CD4-positive, alpha-beta T cell treated with Interleukin-10 for 1 hour (primary cell): Measurements from ENCODE around the gene SLC2A6.
A peak's percentile ranks its signal among the peaks of the same experiment; 100 is the strongest.

Source experiments
- DNase-seq: peaks from one replicate; pipeline ENCODE4 v3.0.0-alpha.2; 2020

Gene SLC2A6

DNA sequence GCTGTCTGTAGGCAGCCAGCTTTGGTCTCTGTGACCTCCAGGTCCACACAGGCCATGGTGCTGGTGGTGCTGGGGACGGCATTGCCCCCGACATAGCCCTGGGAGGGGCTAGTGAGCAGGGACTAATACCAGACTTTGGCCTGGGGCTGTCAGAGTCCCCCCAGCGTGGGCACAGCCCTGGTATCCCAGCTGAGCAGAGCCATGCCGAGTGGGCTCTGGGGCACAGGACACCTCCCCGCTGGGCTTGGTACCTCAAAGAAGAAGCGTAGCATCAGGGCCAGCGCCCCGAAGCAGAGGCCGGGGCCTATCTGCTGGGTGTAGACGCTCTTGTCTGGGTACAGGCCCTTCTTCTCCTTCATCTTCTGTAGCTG, 36.3 kb upstream of the SLC2A6 start:
- no peak for DNase-seq

DNA sequence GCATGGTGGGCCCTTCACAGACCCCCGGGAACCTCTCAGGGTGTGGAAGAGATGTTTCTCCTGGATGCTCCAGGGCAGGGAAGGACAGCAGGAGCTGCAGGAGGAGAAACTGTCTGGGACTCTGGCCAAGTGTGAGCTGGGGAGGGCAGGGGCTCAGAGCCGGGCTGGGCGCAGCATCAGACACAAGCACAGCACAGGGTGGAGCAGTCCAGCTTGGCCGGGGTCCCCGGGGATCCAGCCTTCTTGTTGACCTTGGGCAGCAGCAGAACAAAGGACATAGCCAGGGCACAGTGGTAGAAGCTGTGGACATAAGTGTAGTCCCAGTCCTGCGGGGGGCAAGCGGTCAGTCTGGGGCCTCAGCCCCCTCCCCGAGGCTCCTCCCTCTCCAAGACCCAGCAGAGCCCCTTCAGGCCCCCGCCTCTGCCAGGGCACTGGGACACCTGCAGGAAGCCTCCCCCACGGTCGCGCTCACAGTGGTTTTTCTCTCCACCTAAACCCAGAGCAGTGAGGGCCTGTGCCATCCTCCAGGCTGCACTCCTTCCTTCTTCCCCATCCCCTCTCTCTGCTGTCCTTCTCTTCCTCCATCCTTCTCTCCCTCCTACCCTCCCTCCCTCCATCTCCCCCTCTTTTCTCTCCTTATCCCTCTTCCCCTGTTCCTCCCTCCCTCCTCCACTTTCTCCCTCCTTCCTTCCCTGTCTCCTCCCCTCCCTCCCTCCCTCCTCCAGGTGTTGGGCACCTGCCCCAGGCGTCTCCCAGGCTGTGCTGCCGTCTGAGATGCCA, 35.8 kb upstream of the SLC2A6 start:
- DNase-seq = no peak

DNA sequence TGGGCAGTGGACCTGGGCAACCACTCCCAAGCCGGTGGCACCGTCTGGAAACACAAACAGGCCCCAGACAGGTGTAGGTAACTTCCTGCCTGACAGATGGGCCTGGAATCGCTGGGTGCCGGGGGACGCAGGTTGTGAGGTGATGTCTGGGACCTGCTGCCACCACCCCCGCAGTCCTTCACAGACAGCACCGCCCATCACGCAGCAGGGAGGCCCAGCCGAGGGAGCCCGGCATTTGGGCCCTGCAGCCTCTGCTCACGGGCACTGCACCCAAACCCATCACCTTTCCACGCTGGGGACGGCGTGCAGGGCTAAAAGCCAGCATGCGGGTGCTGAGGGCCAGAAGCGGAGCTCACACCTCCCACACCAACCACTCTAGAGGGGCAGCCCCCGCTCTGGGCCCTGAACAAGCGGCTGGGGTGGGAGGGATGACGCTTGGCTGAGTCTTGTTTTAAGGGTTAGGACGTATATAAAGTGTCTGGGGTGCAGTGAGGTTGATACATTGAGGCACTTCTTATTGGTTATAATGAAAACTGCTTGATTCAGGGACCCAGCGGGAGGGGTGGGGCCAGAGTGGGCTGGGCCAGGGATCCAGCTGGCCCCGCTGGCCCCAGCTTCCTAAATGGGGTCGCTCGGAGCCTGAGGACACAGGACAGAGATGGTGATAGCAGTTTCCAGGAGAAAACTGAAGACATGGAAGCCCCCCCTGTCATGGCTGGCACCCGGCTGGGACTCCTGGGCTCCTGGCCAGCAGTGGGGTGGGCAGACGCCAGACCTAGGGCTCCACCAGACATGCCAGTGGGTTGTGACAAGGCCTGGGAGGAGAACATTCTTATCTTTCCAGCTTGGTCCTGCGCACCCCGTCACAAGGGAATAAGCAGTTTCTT, 34.6 kb upstream of the SLC2A6 start:
- DNase-seq = no peak

DNA sequence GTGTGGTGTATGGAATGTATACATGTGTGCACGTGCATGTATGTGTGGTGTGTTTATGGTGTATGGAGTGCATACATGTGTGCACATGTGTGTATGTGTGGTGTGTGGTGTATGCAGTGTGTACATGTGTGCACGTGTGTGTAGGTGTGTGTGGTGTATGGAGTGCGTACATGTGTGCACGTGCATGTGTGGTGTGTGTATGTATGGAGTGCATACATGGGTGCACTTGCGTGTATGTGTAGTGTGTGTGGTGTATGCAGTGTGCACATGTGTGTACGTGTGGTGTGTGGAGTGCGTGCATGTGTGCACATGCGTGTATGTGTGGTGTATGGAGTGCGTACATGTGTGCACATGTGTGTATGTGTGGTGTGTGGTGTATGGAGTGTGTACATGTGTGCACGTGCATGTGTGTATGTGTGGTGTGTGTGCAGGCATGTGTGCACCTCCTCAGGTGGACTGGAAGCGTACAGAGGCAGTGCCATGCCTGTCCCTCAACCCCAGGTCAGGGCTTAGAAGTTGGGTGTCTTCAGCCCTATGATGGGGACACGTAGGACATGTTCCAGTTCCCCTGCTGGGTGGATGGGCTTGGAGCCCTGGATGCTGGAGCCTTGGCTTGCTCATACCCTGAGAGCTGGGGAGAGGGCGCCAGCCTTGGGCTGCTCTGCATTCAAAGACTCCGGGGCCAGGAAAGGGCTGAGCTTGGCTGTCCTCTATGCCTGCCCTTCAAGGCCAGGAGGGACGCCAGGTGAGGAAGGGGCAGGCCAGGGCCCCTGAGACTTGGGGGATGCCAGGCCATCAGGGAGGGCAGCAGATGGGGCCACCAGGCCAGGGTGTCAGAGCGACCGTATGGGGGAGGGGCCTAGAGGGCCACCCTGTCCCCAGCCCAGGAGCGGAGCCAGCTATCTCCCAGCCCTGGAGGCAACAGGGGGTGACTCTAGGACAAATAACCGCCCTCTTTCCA, 33.6 kb upstream of the SLC2A6 start:
- DNase-seq = no peak

DNA sequence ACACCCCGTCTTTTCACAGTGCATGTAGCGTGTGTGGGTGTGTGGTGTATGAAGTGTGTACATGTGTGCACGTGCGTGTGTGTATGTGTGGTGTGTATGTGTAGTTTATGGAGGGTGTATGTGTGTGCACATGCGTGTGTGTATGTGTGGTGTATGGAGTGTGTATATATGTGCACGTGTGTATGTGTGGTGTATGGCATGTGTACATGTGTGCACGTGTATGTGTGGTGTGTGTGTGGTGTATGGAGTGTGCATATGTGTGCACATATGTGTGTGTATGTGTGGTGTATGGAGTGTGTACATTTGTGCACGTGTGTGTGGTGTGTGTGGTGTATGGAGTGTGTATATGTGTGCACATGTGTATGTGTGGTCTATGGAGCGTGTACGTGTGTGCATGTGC, 32.7 kb upstream of the SLC2A6 start:
- DNase-seq = no peak

DNA sequence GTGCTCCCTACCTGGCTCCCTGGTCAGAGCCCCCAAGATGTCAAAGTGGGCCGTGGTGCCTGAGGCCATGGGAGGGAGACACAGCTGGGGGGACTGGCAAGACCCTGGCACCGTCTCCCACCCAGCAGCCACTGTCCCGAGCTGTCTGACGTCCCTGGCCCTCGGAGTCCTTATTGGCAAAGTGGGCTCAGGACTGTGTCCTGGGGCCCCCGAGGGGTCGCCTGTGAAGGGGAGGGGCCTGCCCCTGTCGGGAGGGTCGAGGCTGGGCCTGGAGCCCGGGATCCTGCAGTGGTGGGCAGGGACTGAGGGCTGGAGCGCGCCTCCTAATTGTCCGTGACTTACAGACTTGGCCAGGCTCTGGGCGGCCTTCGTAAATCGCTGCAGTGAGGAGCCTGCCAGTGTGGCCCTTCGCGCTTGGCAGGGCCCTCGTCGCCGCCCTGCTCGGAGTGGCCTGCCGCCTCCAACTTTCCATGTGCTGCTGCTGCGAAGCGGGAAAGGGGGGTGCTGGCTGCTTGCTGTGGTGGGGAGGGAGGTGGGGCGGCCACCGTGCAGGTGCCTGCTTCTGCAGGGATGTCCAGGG, 32.1 kb upstream of the SLC2A6 start:
- DNase-seq = no peak

DNA sequence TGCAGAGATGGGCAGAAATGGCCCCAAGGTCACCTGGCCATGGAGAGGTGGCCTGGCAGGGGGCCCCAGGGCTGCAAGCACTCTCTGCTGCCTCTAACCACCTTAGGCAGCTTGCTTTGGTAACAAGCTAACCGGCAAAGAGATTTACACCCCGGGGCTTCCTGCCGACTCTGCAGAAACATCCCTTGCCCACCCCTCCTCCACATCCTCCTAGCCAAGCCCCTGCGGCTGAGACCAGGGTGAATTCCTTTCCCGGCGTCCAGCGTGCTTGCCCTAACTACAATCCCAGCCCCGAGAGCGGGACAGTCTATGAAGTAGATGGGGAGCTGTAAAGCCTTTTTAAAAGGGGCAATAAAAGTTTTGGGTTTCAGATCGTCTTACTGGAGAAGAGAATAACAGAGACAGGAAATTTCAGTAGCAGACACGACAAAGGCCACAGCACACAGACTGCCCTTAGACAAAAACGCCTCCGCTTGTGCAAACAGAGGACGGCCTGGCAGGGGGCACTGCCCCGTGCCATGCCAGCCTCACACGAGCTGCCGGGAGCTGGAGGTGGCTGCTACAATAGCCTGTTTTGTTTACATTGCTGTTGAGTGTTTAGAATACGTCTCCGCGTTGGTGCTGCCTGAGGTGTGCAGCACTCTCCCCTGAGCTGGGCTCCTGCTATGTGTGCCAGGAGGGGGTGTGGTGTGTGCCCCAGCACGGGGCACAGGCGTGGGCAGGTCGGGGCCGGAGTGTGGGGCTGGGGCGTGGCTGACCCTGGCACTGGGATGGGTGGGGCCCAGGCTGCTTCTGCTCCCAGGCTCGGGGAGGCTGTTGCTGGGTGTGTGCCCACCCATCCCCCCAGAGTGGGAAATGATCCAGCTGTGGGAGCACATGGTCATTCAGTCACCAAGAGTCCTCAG, 30.5 kb upstream of the SLC2A6 start:
- peak; percentile 19 for DNase-seq

DNA sequence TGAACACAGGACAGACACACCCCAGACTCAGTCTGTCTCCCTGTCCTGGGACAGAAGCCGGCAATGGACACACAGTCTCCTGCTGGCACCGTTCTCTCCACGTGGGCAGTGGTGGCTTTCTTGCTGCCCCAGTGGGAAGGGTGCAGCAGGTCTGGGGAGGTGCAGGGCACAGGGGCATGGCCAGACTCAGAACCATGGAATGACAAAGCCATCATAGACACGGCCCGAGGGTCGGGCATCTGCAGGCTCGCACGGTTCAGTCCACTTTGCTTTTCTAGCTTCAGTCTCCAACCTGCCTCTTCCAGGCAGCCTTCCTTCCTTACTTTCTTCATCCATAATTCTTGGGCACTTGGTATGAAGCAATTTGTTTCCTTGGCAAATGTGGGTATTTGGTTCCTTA, 29.1 kb upstream of the SLC2A6 start:
- no peak for DNase-seq

DNA sequence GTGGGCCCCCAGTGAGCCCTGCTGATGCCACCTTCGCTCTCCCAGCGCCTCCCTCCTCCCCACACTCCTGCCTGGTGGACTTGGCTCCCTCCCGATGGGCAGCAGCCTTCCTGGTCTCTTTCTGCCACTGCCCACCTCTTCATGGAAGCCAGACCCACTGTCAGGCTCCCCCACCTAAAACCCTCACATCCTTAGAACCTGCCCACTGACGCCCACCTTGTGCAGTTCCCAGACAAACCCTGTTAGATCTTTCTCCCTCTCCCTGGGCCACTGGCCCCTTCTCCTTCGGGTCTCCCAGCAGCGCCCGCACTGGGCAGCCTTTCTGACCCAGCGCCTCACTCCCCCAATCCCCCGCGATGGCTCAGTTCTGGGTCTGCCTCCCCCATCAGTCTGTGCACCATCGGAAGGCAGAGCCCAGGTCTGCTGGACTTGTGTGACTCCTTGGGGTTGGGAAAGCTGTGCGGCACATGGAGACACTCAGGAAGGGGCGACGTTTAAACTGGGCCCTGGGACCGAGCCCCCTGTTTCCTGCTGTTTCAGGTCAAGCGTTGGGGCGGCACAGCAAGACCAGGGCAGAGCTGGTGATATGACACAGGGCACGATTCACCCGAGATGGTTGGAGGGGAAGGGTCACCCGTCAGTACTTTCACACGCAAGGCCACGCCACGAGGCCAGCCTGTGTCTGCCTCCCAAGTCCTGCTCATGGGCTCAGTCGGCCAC, 28.5 kb upstream of the SLC2A6 start:
- DNase-seq = no peak

DNA sequence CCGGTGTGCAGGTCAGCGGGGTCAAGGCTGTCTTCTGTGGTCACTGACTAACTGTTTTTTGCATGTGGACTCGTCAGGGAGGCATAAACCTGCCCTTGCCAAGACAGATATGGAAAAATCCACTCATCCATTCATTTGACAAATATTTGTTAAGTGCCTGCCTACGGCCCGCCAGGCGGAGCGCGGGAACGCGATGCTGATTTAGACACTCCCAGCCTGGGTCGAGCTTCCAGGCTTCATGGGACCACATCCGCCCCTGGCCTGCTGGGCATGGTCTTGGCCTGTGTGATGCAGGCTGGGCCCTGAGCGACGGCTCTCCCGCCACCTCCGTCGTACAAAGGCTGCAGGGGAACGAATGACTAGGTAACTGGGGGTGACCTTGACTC, 27.7 kb upstream of the SLC2A6 start:
- no peak for DNase-seq

DNA sequence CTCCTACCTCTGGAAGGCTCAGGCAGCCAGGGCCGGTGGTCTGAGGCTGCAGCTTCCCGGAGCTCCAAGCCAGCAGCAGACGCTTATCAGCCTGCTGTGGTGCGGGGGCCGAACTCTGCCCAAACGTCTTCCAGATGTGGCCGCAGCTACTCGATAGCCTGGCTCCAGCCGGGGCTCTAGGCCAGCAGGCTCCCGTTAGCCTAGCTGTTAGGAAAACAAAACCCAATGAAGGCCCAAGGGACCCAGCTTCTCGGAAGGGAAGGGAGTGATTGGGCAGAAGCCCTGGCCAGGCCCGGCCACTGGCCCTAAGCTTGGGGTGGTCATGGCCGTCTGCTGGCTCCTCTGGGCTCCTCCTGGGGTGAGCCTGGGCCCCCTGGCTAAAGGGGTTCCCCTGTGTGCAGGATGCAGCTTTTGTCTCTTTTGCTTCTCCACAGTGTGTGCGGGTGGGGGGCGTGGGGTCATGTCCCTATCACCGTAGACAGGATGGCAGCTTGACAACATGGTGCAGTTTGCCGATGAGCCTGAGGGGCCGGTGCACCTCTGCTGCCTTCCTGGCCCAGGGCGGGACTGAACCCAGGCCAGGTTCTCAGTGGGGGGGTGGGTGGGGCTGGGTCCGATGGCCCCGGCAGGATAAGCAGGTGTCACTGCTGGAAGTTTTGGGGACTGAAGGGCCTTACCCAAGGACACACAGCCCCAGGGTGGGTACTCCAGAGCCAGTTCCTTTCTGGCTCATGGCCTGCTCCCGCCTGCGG, 27.2 kb upstream of the SLC2A6 start:
- DNase-seq = no peak

DNA sequence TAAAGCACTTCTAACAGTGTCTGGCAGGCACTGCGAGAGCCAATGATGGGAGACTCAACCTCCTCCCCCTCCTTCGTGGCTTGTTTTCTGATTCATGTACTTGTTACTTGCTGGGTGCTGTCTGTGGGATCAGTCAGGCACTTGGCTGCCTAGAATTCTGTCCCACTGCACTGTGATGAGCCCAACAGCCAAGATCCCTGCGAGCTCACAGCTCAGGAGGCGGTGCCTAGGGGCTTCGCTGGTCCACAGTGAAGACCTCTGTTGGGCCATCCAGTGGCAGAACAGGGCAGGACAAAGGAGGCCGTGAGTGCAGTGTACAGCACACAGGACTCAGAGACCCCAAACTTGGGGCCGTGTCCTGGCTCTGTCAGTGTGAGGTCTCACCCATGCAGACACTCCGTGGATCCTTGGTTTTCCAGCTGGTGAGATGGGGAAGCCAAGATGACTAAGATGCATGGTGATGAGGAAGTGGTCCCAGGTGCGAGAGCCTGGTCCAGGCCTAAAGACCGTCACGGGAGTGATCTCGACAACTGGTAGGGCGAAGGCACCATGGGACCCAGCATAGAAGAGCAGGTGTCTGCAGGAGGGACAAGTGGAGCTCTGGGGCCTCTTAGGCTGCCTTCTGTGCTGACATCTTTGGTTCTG, 26.4 kb upstream of the SLC2A6 start:
- DNase-seq = no peak

DNA sequence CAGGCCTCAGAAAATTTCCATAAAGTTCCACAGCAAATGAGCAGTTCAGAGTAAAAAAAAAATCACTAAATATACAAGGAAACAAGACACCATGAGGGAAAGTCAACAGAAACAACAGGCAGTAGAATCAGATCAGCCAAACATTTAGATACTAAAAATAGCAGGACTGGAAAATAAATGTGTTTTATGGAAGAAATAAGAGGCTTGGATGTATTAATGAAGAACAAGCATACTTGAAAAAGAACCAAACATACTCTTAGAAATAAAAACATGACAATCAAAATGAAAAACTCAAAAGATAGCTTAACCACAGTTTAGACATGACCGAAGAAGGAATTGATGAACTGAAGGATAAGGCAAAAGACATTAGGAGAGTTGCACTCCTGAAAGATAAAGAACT, 23.2 kb upstream of the SLC2A6 start:
- DNase-seq = no peak

DNA sequence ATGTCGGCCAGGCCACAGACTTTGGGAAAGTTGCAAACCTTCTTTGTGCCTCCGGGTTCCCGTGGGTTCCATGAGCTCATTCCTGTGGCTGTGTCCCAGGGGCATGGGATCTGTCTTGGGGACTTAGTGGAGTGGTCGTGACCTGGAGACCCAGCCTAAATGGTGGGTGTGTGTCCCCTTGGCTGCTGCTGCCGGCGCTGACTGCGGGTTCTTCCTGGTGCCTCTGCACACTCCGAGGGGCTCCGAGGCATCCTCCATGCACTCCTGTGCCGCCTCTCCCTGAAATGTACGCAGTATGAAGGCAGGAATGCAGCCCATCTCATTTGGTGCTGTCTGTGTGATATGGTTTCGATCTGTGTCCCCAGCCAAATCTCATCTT, 21.0 kb upstream of the SLC2A6 start:
- no peak for DNase-seq

DNA sequence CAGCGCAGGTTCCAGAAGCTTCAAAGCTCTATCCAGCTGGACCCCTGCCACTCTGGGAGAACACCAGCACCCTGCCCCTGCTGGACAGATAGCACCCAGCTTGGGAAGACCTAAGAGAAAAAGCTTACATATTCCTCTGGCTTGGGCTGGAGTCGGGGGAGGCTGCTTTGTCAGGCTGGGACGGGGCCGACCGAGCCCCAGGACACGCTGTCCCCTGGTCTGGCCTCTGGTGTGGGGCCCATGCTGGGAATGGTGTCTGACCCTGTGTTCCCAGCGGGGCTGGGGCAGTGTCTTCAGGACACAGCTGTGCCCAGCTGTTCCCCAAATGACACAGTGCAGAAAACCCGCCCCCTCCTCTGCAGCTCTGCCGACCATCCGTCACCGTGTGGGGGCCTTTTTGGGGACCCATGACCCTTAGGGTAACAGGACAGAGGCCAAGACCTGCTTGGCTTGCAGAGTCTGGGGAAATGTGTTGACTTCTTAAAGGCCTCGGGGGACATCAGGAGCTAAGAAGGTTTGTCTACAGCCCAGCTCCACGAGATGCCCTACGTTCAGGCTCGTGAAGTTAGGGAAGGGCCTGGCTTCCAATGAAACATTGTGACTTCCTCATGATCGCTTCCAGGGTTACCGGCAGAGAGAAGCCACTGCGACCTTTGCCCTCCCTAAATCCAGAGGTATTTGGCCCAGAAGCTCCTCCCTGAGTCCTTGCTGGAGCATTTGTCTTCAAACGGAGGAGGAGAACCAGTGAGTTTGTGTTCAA, 20.4 kb upstream of the SLC2A6 start:
- no peak for DNase-seq

DNA sequence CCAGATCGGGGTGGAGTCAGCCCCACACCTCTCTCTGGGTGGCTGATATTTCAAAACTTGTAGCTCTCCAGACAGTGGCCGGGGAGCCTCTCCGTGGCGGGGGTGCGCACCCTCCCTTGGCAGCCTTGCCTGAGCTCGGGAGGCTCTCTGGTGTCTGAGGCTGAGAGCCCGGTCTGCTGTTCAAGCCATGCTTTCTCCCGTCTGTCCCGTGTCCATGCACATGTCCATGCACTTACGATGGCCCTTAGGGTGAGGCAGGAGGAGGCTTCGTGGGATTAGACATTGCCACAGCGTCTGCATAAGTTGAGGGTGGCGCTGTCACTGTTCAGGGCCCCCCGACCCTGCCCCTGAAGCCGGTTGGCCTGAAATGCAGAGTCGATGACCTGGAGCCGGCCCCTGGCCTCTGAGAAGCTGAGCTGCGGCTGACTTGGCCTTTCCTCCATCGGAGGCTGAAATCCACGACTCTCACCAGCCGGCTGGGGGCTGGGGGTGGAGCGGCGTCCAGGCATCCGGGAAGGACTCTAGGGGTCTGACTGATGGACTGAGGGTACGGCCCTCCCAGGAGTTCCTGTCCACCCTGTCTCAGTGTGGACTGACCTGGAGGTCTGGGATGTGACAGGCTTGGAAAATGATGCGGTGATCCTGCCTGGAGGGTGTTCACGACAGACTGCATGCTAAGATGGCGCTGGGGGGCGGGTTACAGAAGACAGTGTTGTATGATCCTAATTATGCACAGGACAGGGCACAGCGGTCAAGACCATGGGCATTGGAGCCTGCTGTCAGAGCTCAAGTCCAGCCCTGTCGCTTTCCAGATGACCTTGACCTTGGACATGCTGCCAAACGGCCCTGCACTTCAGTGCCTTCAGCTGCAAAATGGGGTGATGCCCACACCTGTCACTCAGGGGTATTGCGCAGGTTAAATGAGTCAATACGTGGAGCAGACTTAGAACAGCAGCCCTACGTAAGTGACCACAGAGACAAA, 18.3 kb upstream of the SLC2A6 start:
- no peak for DNase-seq
